HG02678 (cell line): Measurements from ENCODE around the gene SLC5A12.

Experiments used
- ATAC-seq: cut with Tn5 transposase; IDR thresholded peaks from one replicate; pipeline ENCODE4 v1.9.1; 2021; ENCODE audit warnings: mild to moderate bottlenecking, moderate library complexity; ENCODE audit not compliant: unreplicated experiment

The SLC5A12 gene

GRCh38 chr11:26721948-26722475 lies at the start of gene SLC5A12:
TSS of gene SLC5A12 (minus strand) at chr11:26722060. CDS start at chr11:26721714, 346 bp downstream.
- ATAC-seq = no peak

- no peak for ATAC-seq
These were observed 47.2 kb upstream of the SLC5A12 start for GRCh38 chr11:26769027-26769426.

DNA sequence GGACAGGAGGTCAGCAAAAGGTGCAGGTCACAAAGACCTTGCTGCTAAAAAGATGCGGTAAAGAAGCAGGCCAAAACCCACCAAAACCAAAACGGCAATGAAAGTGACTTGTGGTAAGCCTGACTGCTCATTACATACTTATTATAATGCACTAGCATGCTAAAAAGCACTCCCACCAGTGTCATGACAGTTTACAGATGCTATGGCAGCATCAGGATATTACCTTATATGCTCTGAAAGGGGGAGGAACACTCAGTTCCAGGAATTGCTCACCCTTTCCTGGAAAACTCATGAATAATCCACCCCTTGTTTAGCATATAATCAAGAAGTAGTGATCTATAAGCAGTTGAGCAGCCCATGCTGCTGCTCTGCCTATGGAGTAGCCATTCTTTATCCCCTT lies 45.2 kb upstream of the SLC5A12 start:
- no peak for ATAC-seq

DNA sequence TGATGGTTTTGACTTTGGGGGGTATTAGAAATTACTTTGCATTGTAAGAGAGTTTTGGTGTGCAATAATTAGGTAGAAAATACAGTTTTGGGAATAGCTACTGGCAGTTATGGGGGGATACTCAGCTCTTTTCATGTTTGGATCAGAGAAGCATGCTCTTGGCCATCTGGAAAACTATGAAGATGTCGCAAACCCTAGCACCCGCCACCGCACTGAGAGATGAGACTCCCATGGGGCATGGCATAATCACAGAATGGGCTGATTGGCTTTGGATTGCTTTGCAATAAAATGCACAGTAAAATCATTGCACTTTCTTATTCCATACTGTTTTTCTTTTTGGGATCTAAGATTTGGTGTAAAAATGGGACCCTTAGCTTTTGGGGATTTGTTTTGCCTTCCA lies 43.5 kb upstream of the SLC5A12 start:
- no peak for ATAC-seq

- ATAC-seq = no peak
These were observed 43.0 kb upstream of the SLC5A12 start for GRCh38 chr11:26764825-26765224.

- no peak for ATAC-seq
These were observed 42.5 kb upstream of the SLC5A12 start for GRCh38 chr11:26764315-26764714.

DNA sequence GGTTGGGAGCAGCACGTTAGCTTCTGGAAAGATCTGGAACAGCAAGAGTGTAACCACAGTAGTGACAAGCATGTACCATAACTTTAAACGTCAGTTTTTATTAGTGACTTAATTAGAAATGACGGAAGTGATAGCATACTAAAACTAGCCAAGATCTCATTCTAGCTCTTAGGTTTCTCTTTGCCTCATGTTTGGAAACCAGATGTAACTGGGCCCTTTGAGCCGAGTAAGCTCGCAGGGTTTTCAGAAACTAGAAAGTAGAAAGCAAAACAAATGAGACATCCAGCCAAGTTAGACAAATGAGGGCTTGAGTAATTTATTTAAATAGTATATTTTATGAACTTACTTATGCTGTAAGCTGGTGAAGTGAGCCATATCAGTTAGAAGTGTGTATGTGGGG lies 40.2 kb upstream of the SLC5A12 start:
- no peak for ATAC-seq

- ATAC-seq = no peak
These were observed 39.5 kb upstream of the SLC5A12 start for GRCh38 chr11:26761361-26761809.

- no peak for ATAC-seq
These were observed 36.1 kb upstream of the SLC5A12 start for GRCh38 chr11:26757995-26758394.

DNA sequence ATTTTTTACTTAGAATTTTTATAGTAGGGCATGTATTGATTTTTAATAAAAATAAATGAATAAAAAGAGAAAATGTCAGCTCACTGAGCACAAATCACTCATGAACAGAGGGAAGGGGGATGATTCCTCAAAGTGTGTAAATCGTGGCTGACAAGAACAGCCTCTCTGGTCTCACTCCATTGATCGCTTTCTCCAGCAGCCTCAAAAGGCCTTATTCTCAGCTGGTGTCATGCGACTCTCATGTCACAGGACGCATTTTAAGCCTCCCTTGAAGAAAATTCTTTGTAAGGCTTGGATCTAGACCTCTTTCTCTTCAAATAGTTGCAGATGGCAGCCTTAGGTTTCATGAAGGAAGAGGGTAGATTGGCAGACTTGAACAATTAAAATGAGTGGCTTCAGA lies 33.9 kb upstream of the SLC5A12 start:
- ATAC-seq = no peak

GRCh38 chr11:26753723-26754504 lies 32.1 kb upstream of the SLC5A12 start:
- peak; percentile 67 for ATAC-seq

DNA sequence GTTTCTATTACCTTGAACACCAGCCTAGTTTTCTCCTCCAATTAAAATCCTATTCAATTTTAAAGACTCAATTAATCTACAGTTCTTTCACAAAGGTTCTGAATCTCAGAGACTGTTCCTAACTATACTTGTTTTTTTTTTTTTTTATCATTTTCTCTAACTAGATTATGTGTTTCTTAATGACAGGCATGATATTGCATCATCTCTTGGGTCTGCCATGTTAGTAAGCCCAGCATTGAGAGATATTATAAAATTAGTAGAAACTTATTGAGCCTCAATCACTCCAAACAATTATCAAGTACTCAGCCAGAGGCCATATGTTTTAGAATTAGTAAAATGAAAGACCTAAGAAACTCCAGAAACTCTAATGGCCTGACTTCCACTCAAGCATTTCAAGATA lies 28.1 kb upstream of the SLC5A12 start:
- ATAC-seq = no peak

GRCh38 chr11:26743622-26744021 lies 21.8 kb upstream of the SLC5A12 start:
- ATAC-seq = peak; percentile 90

- no peak for ATAC-seq
These were observed 21.1 kb upstream of the SLC5A12 start for GRCh38 chr11:26742966-26743365.

GRCh38 chr11:26741036-26741435 lies 19.2 kb upstream of the SLC5A12 start:
- ATAC-seq = no peak

DNA sequence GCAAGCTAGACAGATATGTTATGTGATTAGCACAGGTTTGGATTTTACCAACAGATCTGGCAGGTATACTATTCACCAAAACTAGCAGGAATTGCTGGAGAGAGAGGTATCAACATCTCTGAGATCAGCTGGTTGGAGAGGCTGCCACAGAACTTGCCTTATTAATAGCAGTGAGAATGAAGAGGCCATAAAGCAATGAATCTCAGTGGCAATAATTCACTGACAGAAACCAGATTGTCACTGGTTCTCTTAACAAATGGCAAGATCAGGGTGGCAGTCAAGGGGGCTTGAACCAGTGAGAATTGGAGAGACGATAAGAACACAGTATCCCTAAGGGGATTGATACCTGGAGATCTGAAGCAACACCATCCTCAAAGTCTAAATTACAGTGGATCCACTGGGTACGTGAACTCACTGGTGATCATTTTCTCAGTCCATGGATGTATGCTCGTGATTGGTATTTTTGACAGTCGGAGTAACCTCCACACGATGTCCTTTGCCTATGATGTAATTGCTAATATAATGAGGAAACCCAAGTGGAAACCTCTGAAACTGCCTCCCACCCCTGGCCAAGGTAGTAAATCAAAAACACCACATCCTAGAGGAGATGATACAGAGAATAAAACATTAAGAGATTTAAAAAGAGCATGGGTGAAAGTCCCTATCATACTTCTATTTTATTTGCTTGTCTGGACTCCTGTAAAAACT lies 17.7 kb upstream of the SLC5A12 start:
- ATAC-seq = no peak

DNA sequence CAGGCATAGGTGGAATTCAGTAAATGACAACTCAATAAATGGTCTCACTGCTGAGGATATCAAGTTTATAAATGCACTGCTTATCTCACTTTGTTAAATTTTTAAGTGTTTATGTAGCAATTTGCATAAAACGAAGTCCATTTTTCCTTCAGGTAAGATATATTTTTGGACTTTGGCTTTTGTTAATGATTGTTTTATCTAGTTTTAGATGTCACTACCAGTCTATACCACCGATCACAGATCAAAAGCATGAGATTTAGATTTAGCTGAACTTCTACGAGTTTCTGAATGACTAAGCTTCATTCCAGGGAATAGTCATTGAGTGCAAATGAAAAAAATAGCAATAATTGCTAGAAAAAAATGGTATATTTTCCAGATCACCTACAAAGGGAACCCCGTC lies 12.8 kb upstream of the SLC5A12 start:
- ATAC-seq = no peak

GRCh38 chr11:26731084-26731456 lies 9.2 kb upstream of the SLC5A12 start:
- ATAC-seq = no peak

- no peak for ATAC-seq
These were observed 8.7 kb upstream of the SLC5A12 start for GRCh38 chr11:26730414-26731083.

- no peak for ATAC-seq
These were observed 7.4 kb upstream of the SLC5A12 start for GRCh38 chr11:26729284-26729683.

DNA sequence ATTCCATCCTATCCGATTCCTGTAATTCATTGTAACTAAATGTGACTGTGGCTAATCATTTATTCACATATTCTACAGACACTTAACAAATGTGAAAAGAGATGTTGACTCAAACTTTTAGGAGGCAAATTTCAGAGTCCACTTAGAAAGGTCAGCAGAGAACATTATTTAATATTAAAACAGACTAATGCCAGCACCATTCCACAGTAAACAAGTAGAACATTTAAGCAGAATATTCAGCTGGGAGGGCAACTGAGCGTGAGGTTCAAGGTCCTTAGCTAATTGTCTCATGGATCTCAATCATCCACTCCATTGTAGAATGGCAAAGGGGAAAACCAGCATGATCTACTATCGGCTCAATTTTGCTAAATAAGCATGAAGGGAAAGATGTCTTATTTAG lies 5.1 kb upstream of the SLC5A12 start:
- ATAC-seq = no peak

DNA sequence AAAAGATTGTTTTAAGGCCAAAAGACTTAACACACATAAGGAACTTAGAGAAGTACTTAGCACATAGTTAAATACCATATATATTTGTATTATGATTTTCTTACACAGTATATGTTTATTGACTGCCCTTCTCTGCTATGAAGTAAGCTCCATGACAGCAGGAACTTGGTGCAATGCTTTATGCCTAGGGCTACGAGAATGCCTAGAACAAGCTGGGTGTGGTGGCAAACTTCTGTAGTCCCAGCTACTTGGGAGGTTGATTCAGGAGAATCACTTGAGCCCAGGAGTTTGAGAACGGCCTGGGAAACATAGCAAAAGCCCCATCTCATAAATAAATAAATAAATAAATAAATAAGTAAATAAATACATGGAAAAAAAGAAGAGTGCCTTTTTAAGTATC lies 1.9 kb downstream of the SLC5A12 start:
- no peak for ATAC-seq
